Endodermal cell (in vitro differentiated cells): ENCODE results near the gene CENPP. TPM values are rescaled to one million over a fixed set of nuclear protein-coding genes. Genes with fewer than 3 reads are reported as not detected.

ENCODE experiments used
- DNase-seq: peaks from one replicate; pipeline ENCODE4 v3.0.0-alpha.2; 2017
- H3K27ac ChIP-seq: 2 replicates; pipeline ENCODE4 v1.5.1; 2013; ENCODE audit warnings: mild to moderate bottlenecking, low read depth, low read length, moderate library complexity
- H3K27me3 ChIP-seq: 2 replicates; pipeline ENCODE4 v1.6.1; 2013; ENCODE audit warnings: mild to moderate bottlenecking, low read length, moderate library complexity; ENCODE audit not compliant: insufficient read depth, control insufficient read depth, poor library complexity, severe bottlenecking
- H3K36me3 ChIP-seq: 2 replicates; pipeline ENCODE4 v1.7.0; 2013; ENCODE audit warnings: mild to moderate bottlenecking, low read length, moderate library complexity; ENCODE audit not compliant: control insufficient read depth, insufficient read depth
- H3K4me1 ChIP-seq: one replicate; pipeline ENCODE4 v1.7.0; 2013; ENCODE audit warnings: low read length; ENCODE audit not compliant: control insufficient read depth, insufficient read depth
- H3K4me3 ChIP-seq: 2 replicates; pipeline ENCODE4 v1.5.1; 2013; ENCODE audit warnings: mild to moderate bottlenecking, low read length, moderate library complexity
- H3K9ac ChIP-seq: 2 replicates; pipeline ENCODE4 v1.6.1; 2013; ENCODE audit warnings: mild to moderate bottlenecking, low read length, moderate library complexity; ENCODE audit not compliant: poor library complexity, severe bottlenecking; ENCODE audit errors: extremely low read depth
- H3K9me3 ChIP-seq: 2 replicates; pipeline ENCODE4 v1.6.1; 2013; ENCODE audit warnings: mild to moderate bottlenecking, low read length, moderate library complexity; ENCODE audit not compliant: control insufficient read depth
- H3K27ac Mint-ChIP-seq: 2 replicates; pipeline ENCODE4 v1.8.0; 2020; ENCODE audit warnings: mixed read lengths
- H3K27me3 Mint-ChIP-seq: 2 replicates; pipeline ENCODE4 v1.8.0; 2021; ENCODE audit warnings: mild to moderate bottlenecking, mixed read lengths; ENCODE audit not compliant: insufficient read depth
- H3K36me3 Mint-ChIP-seq: 2 replicates; pipeline ENCODE4 v1.8.0; 2020; ENCODE audit warnings: low read depth, mixed read lengths
- H3K4me1 Mint-ChIP-seq: 2 replicates; pipeline ENCODE4 v1.8.0; 2020; ENCODE audit warnings: mixed read lengths
- H3K4me3 Mint-ChIP-seq: 2 replicates; pipeline ENCODE4 v1.8.0; 2020; ENCODE audit warnings: mild to moderate bottlenecking, moderate library complexity, mixed read lengths
- H3K9me3 Mint-ChIP-seq: 2 replicates; pipeline ENCODE4 v1.8.0; 2020; ENCODE audit warnings: mild to moderate bottlenecking, mixed read lengths
- WGBS, 2 experiments: methylation state at CpG; one replicate each; pipeline versions ENCODE4 v1.1.5 to v1.1.7; 2013; ENCODE audit warnings: missing lambda C conversion rate in 2 of 2, mixed read lengths in 1 of 2; ENCODE audit not compliant: insufficient coverage in 1 of 2, insufficient read length in 1 of 2; 5-methylcytosine and 5-hydroxymethylcytosine counted together
- total RNA-seq, 2 donors: library from RNA; stranded (reverse); fragmentation: NEBNext Ultra II Directional in 1 of 2; extraction: Animal tissue kit (Norgen Biotek cat#: 25700) in 1 of 2; gene quantifications; 2 replicates in 1 of 2; 3 replicates in 1 of 2; pipeline ENCODE4 v1.2.1, GENCODE V29; 2021
- TF ChIP-seq, protein P1 (sequence below): fragments of 200-600 bp; sonication (generic); conservative IDR thresholded peaks from 2 replicates; pipeline ENCODE4 v1.5.0; 2021; ENCODE audit warnings: antibody characterized with exemption, mild to moderate bottlenecking

CENPP gene
- total RNA-seq, 2 donors from 2014 or later = 8.2 to 9.2 TPM

DNA sequence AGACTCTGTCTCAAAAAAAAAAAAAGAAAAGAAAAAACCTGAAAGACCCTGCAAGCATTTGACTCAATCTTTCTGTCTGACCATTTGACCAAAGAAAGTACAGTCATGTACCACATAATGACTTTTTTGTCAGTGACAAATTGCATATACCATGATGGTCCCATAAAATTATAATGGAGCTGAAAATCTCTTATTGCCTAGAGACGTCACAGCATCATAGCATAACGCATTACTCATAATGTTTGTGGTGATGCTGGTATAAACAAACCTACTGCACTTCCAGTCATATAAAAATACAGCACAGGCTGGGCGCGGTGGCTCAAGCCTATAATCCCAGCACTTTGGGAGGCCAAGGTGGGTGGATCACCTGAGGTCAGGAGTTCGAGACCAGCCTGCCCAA lies 199.6 kb downstream of the CENPP start:
- no peak overlapping the region for H3K27ac ChIP-seq
- 98 to 100% methylated on average over 2 to 5 of the region's 5 CpGs for WGBS, 2 experiments
- H3K4me3 ChIP-seq = no peak overlapping the region
- no peaks in the 10 kb centered on the region for H3K36me3 ChIP-seq
- no peaks in the 10 kb centered on the region for H3K9me3 ChIP-seq
- no peaks in the 10 kb centered on the region for H3K27me3 Mint-ChIP-seq
- peaks cover 4% of the 10 kb centered on the region for H3K9me3 Mint-ChIP-seq
- peaks cover 2% of the 10 kb centered on the region for H3K36me3 Mint-ChIP-seq
- no peak overlapping the region for H3K27ac Mint-ChIP-seq
- H3K27me3 ChIP-seq = no peaks in the 10 kb centered on the region
- TF ChIP-seq, protein P1, sequence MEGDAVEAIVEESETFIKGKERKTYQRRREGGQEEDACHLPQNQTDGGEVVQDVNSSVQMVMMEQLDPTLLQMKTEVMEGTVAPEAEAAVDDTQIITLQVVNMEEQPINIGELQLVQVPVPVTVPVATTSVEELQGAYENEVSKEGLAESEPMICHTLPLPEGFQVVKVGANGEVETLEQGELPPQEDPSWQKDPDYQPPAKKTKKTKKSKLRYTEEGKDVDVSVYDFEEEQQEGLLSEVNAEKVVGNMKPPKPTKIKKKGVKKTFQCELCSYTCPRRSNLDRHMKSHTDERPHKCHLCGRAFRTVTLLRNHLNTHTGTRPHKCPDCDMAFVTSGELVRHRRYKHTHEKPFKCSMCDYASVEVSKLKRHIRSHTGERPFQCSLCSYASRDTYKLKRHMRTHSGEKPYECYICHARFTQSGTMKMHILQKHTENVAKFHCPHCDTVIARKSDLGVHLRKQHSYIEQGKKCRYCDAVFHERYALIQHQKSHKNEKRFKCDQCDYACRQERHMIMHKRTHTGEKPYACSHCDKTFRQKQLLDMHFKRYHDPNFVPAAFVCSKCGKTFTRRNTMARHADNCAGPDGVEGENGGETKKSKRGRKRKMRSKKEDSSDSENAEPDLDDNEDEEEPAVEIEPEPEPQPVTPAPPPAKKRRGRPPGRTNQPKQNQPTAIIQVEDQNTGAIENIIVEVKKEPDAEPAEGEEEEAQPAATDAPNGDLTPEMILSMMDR = no peak
- peaks cover 3% of the 10 kb centered on the region for H3K4me1 ChIP-seq
- no peak overlapping the region for H3K9ac ChIP-seq
- H3K4me1 Mint-ChIP-seq = peaks cover 10% of the 10 kb centered on the region
- DNase-seq = no peak
- no peak overlapping the region for H3K4me3 Mint-ChIP-seq

DNA sequence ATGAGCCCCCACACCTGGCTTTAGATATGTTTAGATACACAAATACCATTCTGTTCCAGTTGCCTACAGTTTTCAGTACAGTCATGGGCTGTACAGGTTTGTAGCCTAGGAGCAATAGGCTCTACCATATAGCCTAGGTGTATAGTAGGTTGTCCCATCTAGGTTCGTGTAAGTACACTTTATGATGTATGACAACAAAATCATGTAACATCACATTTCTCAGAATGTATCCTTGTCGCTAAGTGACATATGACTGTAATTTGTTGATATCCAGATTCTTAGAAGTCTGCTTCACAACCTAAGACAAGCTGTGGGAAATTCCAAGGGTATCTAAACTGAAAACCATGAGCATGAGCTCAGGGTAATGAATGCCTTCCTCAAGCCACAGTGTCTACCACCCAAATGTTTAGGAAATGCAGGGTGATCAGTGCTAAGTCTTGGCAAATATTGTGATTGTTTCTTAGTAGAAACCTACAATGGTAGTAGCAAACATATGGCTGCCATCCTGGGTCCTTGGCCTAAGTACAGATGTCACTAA lies 201.6 kb downstream of the CENPP start:
- H3K27me3 Mint-ChIP-seq = no peaks in the 10 kb centered on the region
- peaks cover 1% of the 10 kb centered on the region for H3K9me3 Mint-ChIP-seq
- Histone ChIP-seq H3K27ac (no peak overlapping the region), H3K27me3 (no peaks in the 10 kb centered on the region), H3K4me1 (peaks cover 3% of the 10 kb centered on the region), H3K4me3 (no peak overlapping the region), H3K9me3 (no peaks in the 10 kb centered on the region), H3K36me3 (no peaks in the 10 kb centered on the region), H3K9ac (no peak overlapping the region)
- no peak for DNase-seq
- peaks cover 1% of the 10 kb centered on the region for H3K36me3 Mint-ChIP-seq
- WGBS, 2 experiments = 80 to 94% methylated on average over 1 to 2 of the region's 2 CpGs
- H3K4me1 Mint-ChIP-seq = peaks cover 10% of the 10 kb centered on the region
- TF ChIP-seq, protein P1 = no peak
- H3K27ac Mint-ChIP-seq = no peak overlapping the region
- no peak overlapping the region for H3K4me3 Mint-ChIP-seq

DNA sequence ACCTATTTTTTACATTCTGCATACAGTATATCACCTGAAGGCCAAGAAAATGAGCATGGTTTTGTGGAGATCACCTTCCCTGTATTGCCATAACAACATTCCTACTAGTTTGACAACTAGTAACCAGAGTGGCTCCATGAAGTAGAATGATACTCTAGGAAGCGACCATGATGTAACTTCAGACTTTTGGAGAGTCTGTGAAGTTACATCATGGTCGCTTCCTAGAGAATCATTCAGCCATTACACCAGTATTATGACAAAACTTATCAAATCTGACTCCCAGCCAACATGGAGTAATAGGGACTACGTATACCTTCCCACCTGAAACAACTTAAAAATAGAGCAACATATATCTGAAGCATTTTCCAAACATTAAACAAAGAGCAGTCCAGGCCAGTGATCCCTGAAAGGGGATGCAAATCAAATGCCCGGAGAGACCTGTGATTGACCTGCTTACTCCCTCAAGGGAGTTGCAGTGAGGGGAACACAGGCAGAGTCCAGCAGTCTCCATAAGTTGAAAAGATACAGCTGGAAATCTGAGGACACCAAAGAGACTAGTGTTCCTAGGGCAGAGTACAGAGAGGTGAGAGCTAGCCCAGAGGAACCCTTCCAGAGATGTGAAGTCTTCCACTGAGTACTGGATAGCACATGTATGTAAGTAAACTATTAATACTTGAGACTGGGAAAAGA lies 202.2 kb downstream of the CENPP start:
- Histone ChIP-seq H3K36me3 (no peaks in the 10 kb centered on the region), H3K4me1 (peaks cover 3% of the 10 kb centered on the region), H3K4me3 (no peak overlapping the region), H3K9ac (no peak overlapping the region), H3K27me3 (no peaks in the 10 kb centered on the region), H3K9me3 (no peaks in the 10 kb centered on the region), H3K27ac (no peak overlapping the region)
- H3K4me3 Mint-ChIP-seq = no peak overlapping the region
- H3K27me3 Mint-ChIP-seq = no peaks in the 10 kb centered on the region
- TF ChIP-seq, protein P1 = no peak
- no peak overlapping the region for H3K27ac Mint-ChIP-seq
- no peaks in the 10 kb centered on the region for H3K36me3 Mint-ChIP-seq
- no peaks in the 10 kb centered on the region for H3K9me3 Mint-ChIP-seq
- H3K4me1 Mint-ChIP-seq = peaks cover 8% of the 10 kb centered on the region
- 89 to 100% methylated on average over 2 to 4 of the region's 4 CpGs for WGBS, 2 experiments
- DNase-seq = no peak
